ENCODE results near the gene RPE65.
"Not testable (repeated sequence)": the region's sequence is repeated elsewhere in the genome, so short reads cannot be mapped to it uniquely, and the experiment has no call there.

The RPE65 gene

DNA sequence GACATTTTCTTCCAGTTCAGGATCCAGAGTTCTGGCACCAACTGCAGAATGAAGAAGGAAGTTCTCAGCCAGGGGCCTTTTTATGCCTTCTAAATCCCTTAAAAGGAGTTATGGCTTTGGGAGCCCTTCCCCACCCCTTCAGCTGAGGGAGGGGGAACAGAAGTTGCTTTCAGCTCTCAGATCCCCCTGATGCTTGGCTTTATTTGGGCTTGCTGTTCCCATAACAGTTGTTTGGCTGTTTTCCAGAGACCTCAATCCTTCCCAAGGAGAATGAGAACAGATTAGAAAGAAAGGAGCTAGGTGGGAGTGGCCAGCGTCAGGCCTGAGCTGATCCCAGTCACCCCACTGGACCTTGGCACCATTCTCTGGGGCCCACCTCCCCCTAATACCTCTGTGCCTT lies at the start of gene RPE65:
Gene RPE65, minus strand, starts transcription at position 54 of the 400 bp plus-strand sequence. Its CDS starts 49 bp downstream, at position 5.
- no peak for DNase-seq

DNA sequence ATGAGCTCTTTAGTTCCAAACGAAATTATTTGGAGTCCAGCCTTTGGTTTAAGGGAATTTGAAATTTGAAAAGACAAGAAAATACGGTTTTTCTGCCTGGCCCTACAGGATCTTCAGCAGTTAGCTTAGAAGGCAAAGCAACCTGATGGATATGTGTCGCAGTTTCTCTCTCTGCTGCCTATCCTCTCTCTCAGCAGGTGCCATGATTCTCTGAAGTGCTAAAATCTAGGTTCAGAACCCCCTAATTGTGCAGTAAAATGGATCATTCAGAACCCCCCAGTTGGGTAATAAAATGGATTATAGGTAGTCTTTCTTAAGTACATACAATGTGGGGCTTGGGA lies 47.6 kb upstream of the RPE65 start:
- no peak for DNase-seq

DNA sequence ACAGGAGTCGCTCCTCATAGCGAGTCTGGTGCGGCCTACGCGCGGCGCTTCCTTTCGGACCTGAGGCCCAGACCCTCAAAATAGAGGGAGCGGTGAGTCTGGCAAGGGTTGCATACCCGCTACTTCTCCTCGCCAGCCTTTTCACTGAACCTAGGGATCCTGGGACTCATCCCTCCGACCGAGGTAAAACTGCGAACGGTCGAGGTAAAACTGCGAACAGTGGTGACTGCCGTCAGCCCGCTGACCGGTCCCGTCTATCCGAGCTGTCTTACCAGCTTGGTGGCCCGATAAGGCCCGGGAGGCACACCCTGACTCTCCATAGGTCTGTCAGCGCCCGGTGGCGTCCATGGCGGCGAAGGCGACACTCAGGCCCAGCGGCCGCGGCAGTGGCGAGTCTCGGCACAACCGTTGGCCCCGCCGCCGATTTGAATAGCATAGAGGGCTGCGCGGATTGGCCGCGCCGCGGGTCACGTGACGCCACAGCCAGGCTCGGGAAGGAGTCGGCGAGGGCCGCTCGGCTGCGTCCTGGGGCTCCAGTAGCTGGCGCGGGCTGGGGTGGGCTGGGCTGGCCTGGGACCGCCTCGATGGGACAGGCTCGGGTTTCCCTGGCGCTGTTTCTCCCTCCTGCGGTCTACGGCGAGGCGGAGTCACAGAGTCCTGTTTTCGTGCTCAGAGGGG lies 47.1 kb upstream of the RPE65 start, which contains the start of gene DEPDC1:
Gene DEPDC1, minus strand, starts transcription at position 403 of the 678 bp plus-strand sequence. Its CDS starts 83 bp downstream, at position 320.
- peak; percentile 92 for DNase-seq

DNA sequence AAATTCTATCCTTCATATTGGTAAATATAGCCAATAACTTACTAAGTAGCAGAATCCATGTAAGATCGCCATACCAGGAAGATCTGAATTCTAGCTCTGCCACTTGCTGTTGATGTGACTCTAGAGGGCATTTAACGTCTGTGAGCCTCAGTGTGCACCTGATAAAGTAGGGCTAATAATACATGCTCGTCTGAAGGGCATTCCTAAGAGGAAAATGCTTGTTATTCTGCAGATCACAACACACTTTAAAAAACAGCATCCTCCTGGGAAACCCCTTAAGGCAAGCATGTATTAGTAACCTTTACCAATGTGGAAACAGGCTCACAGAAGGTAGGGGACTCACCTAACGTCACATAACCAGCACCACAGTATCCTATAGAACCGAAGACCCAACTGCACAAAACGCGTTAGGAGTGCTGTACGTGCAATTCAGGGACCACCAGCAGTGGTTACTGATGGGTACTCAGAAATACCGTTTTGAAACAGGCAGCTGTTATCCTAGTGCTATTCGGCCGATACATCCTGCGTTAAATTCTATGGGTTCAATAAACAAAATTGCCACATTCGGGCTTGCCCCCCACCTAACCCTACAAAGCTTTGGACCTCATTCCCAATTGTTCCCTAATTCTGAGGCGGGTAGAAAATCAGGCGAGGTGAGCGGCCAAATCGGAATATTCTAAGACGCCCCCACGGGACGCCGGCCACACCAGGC lies 46.4 kb upstream of the RPE65 start:
- peak; percentile 12 for DNase-seq

DNA sequence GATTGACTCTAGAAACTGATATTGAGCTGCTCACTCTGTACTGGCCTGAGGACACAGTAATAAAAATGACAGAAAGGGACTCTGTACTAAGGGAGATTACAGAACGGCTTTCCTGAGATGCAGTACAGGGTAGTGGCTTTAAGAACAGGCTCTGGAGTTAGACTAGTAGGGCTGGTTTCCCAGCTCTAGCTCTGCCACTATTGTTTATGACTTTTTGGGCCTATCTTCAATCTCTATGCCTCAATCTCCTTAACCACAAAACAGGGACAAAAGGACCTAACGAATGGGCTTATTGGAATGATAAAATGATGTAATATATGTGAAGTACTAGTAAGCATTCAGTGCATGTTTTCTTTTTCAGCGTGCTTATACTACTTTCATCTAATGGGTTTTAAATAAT lies 45.8 kb upstream of the RPE65 start:
- DNase-seq: no peak

DNA sequence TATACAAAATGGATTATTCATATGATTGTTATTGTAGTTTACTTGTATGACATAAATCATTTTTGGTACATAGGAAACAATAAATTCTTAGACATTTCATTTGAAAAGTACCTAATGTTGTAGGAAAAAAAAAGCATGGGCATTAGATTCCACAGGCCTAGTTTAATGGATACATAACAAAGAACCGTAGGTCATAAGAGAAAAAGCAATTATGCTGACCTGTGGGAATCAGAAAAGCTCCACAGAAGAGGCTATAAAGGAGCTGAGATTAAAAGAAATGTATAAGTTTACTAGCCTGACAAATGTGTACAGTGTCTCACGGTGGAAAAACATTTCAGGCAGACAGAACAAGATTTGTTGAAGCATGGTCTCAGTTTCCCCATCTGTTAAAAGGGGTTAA lies 43.4 kb upstream of the RPE65 start:
- DNase-seq: no peak

DNA sequence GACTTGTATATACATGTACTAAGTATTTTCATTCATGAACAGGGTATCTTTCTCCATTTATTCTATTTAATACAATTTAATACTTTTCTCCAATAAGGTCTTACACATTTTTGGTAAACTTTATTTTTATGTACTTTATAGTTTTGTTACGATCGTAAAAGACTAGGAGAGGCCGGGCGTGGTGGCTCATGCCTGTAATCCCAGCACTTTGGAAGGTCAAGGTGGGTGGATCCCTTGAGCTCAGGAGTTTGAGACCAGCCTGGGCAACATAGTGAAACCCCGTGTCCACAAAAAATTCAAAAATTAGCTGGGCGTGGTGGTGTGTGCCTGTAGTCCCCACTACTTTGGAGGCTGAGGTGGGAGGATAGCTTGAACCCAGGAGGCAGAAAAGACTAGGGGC lies 42.5 kb upstream of the RPE65 start:
- not testable (repeated sequence) for DNase-seq

DNA sequence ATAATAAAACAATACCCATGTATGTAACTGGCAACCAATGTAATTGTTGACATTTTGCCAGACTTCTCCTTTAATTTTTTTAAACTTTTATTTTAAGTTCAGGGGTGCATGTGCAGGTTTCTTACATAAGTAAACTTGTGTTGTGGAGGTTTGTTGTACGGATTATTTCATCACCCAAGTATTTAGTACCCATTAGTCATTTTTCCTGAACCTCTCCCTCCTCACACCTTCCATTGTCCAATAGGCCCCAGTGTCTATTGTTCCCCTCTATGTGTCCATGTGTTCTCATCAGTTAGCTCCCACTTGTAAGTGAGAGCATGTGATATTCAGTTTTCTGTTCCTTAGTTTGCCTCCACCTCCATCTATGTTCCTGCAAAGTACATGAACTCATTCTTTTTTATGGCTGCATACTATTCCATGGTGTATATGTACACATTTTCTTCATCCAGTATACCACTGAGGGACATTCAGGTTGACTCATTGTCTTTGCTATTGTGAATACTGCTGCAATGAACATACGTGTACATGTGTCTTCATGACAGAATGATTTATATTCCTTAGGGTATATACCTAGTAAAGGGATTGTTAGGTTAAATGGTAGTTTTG lies 40.4 kb upstream of the RPE65 start:
- DNase-seq: no peak

DNA sequence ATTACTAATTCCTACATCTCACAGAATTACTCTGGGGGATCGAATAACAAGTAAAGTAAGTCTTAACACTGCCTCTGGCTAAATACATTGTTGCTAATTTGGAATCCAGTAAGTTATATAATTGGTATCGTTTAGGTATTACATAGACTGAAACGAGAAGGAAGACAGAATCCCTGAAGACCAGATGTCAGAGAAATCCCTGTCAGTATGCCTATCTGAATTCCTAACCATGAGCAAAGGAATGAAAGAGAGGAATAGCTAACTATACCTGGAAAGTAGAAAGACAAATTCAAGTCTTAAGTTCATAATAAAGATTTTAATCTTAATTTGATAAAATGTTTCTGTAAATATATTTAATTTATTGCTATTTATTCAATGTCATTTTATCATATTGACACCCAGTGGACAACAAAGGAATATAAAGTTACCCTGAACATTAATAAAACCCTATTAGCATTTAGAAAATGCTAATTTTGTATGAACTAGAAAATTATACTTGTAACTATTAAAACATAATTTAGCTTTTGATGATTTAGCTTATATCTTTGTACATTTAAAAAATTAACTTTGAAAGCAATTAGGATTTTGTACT lies 35.8 kb upstream of the RPE65 start:
- no peak for DNase-seq

DNA sequence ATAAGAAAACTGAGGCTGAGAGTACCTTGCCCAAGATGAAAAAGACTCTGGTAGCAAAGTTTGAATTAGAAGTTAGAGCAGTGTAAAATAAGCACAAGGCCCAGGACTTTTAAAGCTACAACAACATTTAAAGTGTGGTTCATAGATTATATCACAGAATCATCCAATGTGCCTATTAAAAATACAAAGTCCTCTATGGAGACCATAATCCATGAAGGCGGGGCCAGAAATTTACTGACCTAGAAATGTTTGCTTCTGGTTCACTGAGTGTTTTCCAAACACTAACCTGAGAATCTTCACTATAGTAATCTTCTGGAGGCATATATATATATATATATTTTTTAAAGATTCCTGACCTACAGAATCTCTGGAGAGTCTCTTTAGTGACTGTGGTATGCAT lies 34.9 kb upstream of the RPE65 start:
- DNase-seq: no peak

DNA sequence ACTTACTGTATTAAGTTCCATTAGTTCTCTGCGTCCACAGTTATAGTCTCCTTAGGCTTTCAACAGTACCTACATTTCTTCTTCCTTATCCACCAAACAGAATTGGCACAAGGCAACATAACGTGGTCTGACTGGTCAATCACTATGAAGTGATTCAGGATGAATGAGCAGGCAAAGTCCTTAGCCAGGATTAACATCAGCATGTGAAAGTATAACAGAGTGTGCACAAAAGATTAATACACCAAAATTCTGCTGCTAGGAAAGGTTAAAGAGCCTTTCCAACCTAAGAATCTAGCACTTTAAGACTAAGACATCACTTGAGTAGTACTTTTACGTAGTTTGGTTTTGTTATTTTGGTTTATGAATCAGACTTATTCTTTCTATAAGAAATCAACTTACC lies 31.3 kb upstream of the RPE65 start:
- DNase-seq: no peak

DNA sequence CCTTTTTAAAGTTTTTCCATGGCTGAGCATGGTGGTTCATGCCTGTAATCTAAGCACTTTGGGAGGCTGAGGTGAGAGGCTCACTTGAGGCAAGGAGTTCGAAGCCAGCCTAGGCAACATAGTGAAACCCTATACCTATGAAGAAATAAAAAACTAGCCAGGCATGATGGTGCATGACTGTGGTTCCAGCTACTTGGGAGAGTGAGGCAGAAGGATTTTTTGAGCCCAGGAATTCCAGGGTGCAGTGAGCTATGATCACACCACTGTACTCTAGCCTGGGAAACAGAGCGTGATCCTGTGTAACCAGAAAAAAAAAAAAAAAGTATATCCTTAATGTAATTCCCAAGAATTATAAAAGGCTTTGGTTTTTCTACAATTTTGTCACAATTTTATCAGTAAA lies 29.7 kb upstream of the RPE65 start:
- no peak for DNase-seq

DNA sequence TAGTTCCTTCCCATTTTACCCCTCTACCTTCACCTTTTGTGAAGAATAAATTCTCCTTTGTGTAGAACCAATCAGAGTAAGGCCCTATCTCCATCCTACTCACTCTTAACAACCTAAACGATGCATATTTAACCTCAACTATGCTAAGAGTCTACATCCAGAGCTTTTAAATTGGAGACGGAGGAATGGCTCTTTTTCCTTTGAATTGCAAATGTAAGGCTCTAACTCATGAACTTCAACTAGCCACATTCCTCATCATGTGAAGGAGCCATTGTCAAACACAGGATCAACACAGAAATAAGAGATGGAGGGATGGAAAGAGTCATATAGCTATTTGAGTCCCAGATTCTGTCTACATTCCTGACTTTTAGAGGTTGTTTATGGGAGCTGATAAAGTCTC lies 28.9 kb upstream of the RPE65 start:
- DNase-seq: no peak

DNA sequence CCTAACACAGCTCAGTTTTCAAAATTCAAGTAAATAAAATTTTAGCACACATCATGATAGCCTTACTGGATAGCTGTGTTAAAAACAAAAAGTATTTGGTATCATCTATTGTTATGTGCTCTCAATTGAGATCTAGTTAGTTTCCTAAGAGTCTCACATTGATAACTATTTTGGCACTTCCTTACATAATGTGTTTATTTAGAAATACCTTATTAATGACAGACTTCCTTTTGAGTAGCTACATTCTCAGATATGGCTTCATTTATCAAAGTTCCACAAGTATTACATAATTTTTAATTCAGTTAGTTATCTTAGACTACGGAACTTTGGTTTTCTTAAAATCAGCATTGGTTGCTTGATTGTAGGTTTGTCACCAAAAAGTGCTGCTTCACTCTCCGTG lies 26.9 kb upstream of the RPE65 start:
- DNase-seq: not testable (repeated sequence)

DNA sequence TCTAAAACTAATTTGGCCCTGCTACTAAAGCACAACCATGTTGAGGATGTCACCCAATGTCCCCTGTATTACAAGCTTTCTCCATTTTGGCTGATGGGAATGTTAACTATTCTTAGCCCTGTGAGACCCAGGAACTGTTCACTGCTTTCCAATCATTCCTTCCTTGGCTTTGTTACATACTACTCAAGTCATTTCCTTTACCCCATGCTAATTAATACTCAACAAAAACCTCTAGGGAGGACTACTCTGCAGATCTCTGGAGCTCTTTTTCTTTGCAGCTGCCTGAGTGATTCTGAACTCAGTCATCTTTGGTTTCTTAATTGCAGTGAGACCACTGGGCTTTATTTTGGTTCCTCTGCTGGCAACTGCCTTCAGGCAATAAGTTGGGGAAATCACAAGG lies 23.3 kb upstream of the RPE65 start:
- DNase-seq: no peak

DNA sequence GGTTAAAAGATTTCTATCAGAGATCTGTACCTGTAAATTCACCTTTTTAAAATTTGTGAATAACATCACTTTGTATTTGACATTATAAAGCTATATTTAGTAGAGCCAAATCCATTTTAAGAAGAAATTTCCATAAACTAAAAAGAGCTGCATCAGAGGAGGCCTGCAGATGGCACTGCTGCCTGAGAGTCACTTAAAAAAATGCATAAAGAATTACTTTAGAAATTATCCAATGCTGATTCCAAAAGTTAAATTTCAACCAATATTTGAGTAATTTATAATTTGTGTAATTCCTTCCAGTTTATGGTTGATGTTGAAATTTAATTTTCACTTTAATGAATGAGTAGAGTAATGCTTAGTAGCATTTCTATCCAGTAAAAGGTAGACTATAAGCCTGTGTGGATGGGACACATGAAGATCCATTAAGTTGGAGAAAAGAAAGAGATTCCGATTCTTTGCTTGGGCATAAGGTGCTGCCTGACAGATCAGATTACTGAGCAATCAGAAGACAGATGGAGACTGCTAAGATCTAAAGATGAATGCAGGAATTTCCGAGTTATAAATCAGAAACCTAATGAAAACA lies 20.7 kb upstream of the RPE65 start:
- no peak for DNase-seq

DNA sequence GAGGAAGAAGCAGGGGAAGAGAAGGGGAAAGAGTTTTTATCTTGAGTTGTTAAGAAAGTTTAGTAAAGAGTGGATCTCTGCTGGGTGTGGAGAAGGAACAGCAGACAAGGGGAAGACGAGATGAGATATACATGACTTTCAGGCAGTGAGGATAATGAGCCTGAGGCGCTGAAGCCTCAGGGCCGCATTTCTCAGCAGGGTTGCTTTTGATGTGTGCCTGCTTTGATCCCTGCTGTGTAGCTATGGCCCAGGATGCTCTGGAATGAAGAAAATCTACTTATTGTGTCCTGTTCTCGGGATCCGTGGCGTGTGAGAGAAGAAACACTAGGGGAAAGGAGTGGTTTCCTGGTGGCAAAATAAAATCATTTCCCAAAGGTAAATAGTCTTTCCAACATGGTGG lies 15.1 kb upstream of the RPE65 start:
- no peak for DNase-seq

DNA sequence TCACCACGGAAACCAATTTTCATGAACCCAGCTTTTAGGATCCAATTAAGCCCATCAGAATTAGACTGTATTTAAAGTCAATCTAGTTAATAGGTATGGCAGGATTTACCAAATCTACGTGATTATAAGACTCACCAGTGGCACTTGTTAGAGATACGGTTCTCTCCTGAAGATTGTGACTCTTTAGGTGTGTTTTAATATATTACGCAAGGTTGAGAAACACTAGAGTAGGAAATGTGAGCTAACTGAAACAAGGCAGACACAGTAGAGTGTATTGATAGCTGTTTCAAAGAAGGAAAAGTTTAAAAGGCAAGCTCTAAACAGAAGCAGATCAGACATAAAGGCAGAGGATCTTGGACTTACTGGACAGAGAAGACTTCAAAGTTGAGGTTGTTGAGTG lies 11.2 kb upstream of the RPE65 start:
- no peak for DNase-seq

DNA sequence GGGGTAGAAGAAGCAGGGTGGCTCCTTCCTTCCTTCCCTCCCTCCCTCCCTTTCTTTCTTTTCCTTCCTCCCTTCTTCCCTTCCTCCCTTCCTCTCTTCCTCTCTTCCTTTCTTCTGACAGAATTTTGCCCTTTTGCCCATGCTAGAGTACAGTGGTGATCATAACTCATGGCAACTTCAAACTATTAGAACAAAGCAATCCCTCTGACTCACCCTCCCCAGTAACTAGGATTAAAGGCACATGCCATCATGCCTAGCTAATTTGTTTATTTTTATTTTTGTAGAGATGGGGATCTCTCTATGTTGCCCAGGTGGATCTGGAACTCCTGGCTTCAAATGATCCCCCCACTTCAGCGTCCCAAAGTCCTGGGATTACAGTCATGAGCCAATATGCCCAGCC lies 10.0 kb upstream of the RPE65 start:
- DNase-seq: no peak

DNA sequence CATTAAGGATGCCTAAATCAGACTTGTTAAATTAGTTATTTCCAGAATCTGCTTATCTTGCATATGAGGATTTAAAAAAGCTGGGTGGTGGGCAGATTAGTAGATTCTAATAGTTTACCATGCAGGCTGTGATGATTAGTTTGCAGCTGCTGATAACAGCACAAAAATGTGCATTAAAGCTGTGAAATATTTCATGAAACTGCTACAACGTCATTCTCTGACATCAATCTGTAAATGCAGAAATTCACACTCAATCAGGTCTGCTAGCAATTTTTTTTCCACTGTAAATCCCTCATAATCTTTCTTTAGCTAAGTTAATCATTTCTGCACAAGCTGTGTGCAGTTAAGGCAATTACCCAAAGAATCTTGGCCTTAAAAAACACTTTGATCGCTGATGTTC lies 9.3 kb upstream of the RPE65 start:
- DNase-seq: no peak

DNA sequence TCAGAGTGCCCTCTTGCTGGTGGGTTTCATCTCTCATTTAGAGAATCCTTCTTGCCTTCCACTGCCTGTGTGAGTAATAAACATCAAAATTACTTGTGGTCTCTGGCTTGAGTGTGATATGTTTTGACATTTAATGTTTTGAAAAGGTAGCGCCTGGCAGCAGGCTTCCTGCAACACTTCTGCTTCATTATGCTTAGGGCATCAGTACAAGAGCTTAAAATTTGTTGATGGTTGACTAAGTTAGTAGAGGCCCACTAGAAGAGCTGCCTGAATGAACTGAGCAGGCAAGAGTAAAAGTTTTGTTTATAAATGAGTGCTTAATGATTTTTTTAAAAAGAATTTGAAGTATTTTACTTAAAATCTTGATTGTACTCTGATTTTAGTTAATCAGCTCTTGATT lies 6.4 kb upstream of the RPE65 start:
- DNase-seq: no peak

DNA sequence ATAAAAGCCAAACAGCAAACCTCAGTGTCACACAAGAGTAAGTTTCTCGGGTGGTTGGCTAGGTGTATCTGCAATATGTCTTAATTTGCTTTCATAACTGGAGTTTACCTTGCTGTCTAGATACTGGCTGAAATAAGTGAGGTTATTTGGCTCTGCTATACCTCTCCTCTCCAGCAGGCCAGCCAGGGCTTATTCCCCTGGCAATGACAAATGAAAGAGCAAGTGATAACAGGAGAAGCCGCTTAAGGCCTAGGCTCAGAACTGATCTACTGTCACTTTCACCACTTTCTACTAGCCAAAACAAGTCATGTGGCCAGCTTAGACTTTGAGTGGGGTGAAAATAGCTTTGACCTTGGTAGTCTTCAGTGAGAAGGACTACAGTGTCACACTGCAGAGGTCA lies 4.8 kb upstream of the RPE65 start:
- no peak for DNase-seq

DNA sequence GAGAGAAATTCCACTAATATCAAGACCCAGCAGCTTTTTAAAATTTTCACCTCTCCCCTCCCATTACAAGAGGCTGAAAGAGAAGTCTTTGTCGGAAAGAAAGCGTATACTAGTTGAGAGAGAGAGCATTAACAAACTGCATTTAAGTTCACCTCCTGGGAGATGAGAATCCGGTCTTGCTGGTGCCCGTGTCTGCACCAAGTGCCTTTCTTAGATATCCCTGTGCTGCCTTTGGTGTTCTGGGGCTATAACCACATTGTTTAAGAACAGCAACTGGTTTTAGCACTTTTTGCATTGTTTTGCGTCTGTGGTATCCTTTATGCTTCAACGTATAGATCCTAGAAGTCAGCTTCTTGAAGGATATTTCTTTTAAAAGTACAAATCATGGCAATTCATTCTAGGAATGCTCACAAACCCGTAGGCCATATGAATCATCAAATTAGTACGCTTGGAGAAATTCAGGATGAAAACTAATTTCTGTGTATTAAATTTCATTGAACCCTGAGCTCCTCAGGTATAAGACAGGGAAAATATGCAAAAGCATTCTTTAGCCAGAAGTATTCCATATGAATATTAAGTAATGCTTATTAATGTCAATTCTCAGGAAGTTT lies 3.4 kb upstream of the RPE65 start:
- DNase-seq: no peak
